K562 (cell line): ENCODE results near the gene CABP5. TPM values are rescaled to one million over a fixed set of nuclear protein-coding genes. Genes with fewer than 3 reads are reported as not detected.

Experiments
- ATAC-seq: fragments of 200-7000 bp; cut with Tn5 transposase; 3 replicates; pipeline ENCODE4 v1.9.1; 2020; ENCODE audit warnings: moderate library complexity
- BruUV-seq: library from RNA; stranded (reverse); fragments of 400-500 nt; replicated peaks from 2 replicates; lab custom pipeline; 2021; lab: Mats Ljungman, UMichigan
- CTCF ChIA-PET: fragments of 300-600 bp; formaldehyde crosslinking; extraction: SDS; loops from one replicate; lab custom pipeline; 2021; ENCODE audit warnings: low intra/inter-chr PET ratio; lab: Yijun Ruan, JAX
- POLR2A ChIA-PET: fragments of 300-600, 350-650 bp; sonication (Branson Sonifier 250); formaldehyde crosslinking; extraction: SDS; loops from one replicate; lab custom pipeline; 2021; ENCODE audit warnings: antibody characterized with exemption, inconsistent platforms; lab: Yijun Ruan, JAX
- DNase-seq, 4 experiments: peaks; one replicate each; pipeline versions ENCODE4 v3.0.0 to v3.0.0-alpha.2; 2011 to 2018; ENCODE audit warnings: low spot score in 3 of 4, mixed read lengths in 3 of 4; ENCODE audit errors: extremely low read depth in 1 of 4
- FAIRE-seq: peaks from 2 replicates; lab custom pipeline; 2011; peaks lifted over from hg19 to GRCh38; lab: Jason Lieb, UNC
- H2AFZ ChIP-seq: 2 replicates; pipeline ENCODE4 v1.6.0; 2011; ENCODE audit warnings: low read depth, low read length, control low read depth, inconsistent platforms
- H3K27ac ChIP-seq: fragments of 200-600 bp; 3 replicates; pipeline ENCODE4 v1.8.0; 2011; ENCODE audit warnings: low read depth, mild to moderate bottlenecking, control low read depth, inconsistent platforms, low read length, moderate library complexity, mixed read lengths; ENCODE audit errors: extremely low read depth
- H3K27me3 ChIP-seq, 2 experiments: fragments of 300-600 bp in 1 of 2; 2 replicates in 1 of 2; 3 replicates in 1 of 2; pipeline versions ENCODE4 v1.6.0 to v1.8.0; 2011; ENCODE audit warnings: inconsistent platforms in 2 of 2, low read length in 2 of 2, mild to moderate bottlenecking in 1 of 2, mixed read lengths in 1 of 2, moderate library complexity in 1 of 2; ENCODE audit not compliant: control insufficient read depth in 2 of 2, insufficient read depth in 2 of 2
- H3K36me3 ChIP-seq: fragments of 300-600 bp; 3 replicates; pipeline ENCODE4 v1.8.0; 2011; ENCODE audit warnings: mild to moderate bottlenecking, low read length, inconsistent platforms; ENCODE audit not compliant: control insufficient read depth, insufficient read depth
- H3K4me1 ChIP-seq, 2 experiments: fragments of 200-600 bp in 1 of 2; replicated peaks in 1 of 2; 2 replicates in 1 of 2; 3 replicates in 1 of 2; pipeline versions ENCODE4 v1.5.1 to v1.8.0; 2011; ENCODE audit warnings: inconsistent platforms in 2 of 2, low read length in 2 of 2, mild to moderate bottlenecking in 1 of 2, mixed read lengths in 1 of 2, moderate library complexity in 1 of 2; ENCODE audit not compliant: control insufficient read depth in 2 of 2, insufficient read depth in 2 of 2
- H3K4me2 ChIP-seq: 2 replicates; pipeline ENCODE4 v1.6.1; 2011; ENCODE audit warnings: low read length, control low read depth, inconsistent platforms, mixed read lengths; ENCODE audit not compliant: insufficient read depth
- H3K4me3 ChIP-seq: fragments of 200-600 bp; sonication (generic), shearing (Covaris generic); 2 replicates; pipeline ENCODE4 v1.5.1; 2016; ENCODE audit warnings: control low read depth, inconsistent platforms
- H3K79me2 ChIP-seq: fragments of 200-600 bp; 3 replicates; pipeline ENCODE4 v1.8.0; 2011; ENCODE audit warnings: low read length, inconsistent platforms; ENCODE audit not compliant: control insufficient read depth, insufficient read depth
- H3K9ac ChIP-seq, 2 experiments: 2 replicates each; pipeline versions ENCODE4 v1.6.0 to v1.6.1; 2011; ENCODE audit warnings: low read depth in 2 of 2, low read length in 2 of 2, control low read depth in 1 of 2, inconsistent platforms in 1 of 2, mild to moderate bottlenecking in 1 of 2, mixed read lengths in 1 of 2; ENCODE audit not compliant: insufficient read depth in 1 of 2
- H3K9me1 ChIP-seq: one replicate; pipeline ENCODE4 v1.6.0; 2011; ENCODE audit warnings: inconsistent platforms, mild to moderate bottlenecking, low read length, moderate library complexity; ENCODE audit not compliant: control insufficient read depth, insufficient read depth
- H3K9me3 ChIP-seq: replicated peaks from 2 replicates; pipeline ENCODE4 v1.5.1; 2011; ENCODE audit warnings: low read depth, low read length, inconsistent platforms; ENCODE audit not compliant: control insufficient read depth, insufficient read depth
- H4K20me1 ChIP-seq: replicated peaks from 2 replicates; pipeline ENCODE4 v1.6.1; 2011; ENCODE audit warnings: low read length, inconsistent platforms, mixed read lengths; ENCODE audit not compliant: control insufficient read depth, insufficient read depth
- CHD2 ChIP-seq: IDR thresholded peaks from 2 replicates; pipeline ENCODE4 v1.6.1; 2011; ENCODE audit warnings: low read depth, low read length
- FOXA1 ChIP-seq: fragments of 450-650 bp; IDR thresholded peaks from 2 replicates; pipeline ENCODE4 v1.6.1; 2016; ENCODE audit warnings: mild to moderate bottlenecking, borderline replicate concordance
- GABPB2 ChIP-seq: fragments of 250-450 bp; sonication (Bioruptor Pico); conservative IDR thresholded peaks from 2 replicates; pipeline ENCODE4 v1.5.1; 2021; ENCODE audit warnings: mild to moderate bottlenecking
- HMG20A ChIP-seq: fragments of 450-650 bp; formaldehyde crosslinking; conservative IDR thresholded peaks from 2 replicates; pipeline ENCODE4 v1.4.0; 2020; ENCODE audit warnings: mild to moderate bottlenecking, mixed read lengths
- PRPF4 ChIP-seq: fragments of 200-400 bp; formaldehyde crosslinking; IDR thresholded peaks from one replicate; pipeline ENCODE4 v1.6.1; 2017; ENCODE audit warnings: low read length, low read depth, mild to moderate bottlenecking; ENCODE audit not compliant: insufficient read depth, poor library complexity, severe bottlenecking
- RBBP5 ChIP-seq: fragments of 200-600 bp; sonication (generic); IDR thresholded peaks from 2 replicates; pipeline ENCODE4 v1.6.1; 2012; ENCODE audit warnings: borderline replicate concordance, mild to moderate bottlenecking, low read length, control low read depth, inconsistent platforms; ENCODE audit not compliant: insufficient read depth, poor library complexity, severe bottlenecking
- SRSF1 ChIP-seq: fragments of 200-400 bp; formaldehyde crosslinking; IDR thresholded peaks from 2 replicates; pipeline ENCODE4 v1.6.1; 2017; ENCODE audit warnings: mild to moderate bottlenecking, low read depth, low read length, moderate library complexity
- ZBTB12 ChIP-seq: fragments of 250-450 bp; sonication (Bioruptor Pico); IDR thresholded peaks from 2 replicates; pipeline ENCODE4 v1.4.0; 2020
- ZBTB40 ChIP-seq, 2 experiments: fragments of 450-650 bp in 1 of 2; sonication (generic) in 1 of 2; formaldehyde crosslinking in 1 of 2; IDR thresholded peaks; 2 replicates each; pipeline versions ENCODE4 v1.7.1 to v1.9.0; 2016 to 2022; ENCODE audit warnings: inconsistent platforms in 1 of 2, mild to moderate bottlenecking in 1 of 2, missing genetic modification reagents in 1 of 2
- ZNF280B ChIP-seq: fragments of 250-450 bp; sonication (Bioruptor Pico); IDR thresholded peaks from 2 replicates; pipeline ENCODE4 v1.5.1; 2021; ENCODE audit warnings: mild to moderate bottlenecking
- WGBS: fragments of 100-300 bp; shearing (Covaris generic); methylation state at CpG from one replicate; pipeline ENCODE4 v1.1.6; 2016; ENCODE audit warnings: low coverage, mixed read lengths; ENCODE audit not compliant: insufficient coverage; ENCODE audit errors: missing lambda C conversion rate; 5-methylcytosine and 5-hydroxymethylcytosine counted together
- in situ Hi-C: fragments of 300-500 bp; cut with MboI; formaldehyde crosslinking; loops from 4 replicates; pipeline ENCODE4 v1.15.0; 2018; ENCODE audit warnings: inconsistent platforms, mixed read lengths
- intact Hi-C: fragments of 100-400 bp; cut with micrococcal nuclease; formaldehyde crosslinking; loops from 2 replicates; pipeline ENCODE4 v1.14.2; 2022
- polyA plus RNA-seq, 8 experiments: library from polyadenylated mRNA; depleted of rRNA in 4 of 8; stranded (reverse) in 5 of 8; unstranded in 3 of 8; fragments of >200 nt; fragmentation: Nextera tagmentation in 2 of 8; fragmentation: Illumina TruSeq in 1 of 8; extraction: Ambion mirVana in 2 of 8; extraction: Trizol in 1 of 8; gene quantifications; 2 replicates each; pipeline versions ENCODE4 v1.2.1 to v1.2.3, GENCODE V29; 2011 to 2014; ENCODE audit warnings: inconsistent platforms in 1 of 8, missing spikeins in 1 of 8
- total RNA-seq, 7 experiments: library from RNA; depleted of rRNA in 6 of 7; stranded (reverse); fragments of >200 nt in 6 of 7; fragmentation: Illumina TruSeq in 2 of 7; extraction: Trizol in 2 of 7; gene quantifications; 2 replicates each; pipeline versions ENCODE4 v1.2.1 to v1.2.3, GENCODE V29; 2011 to 2021; ENCODE audit warnings: low replicate concordance in 1 of 7

Gene CABP5
- total and polyA plus RNA-seq, 9 of the 15 experiments (the other 6 are each of a cell fraction or from before 2014, with no cell fraction given) = not detected

- intact Hi-C loops = no loop called here
- peaks cover 0 to 4% of the 10 kb centered on the region in 2 experiments; a peak in 2 of 5 replicates for H3K4me1 ChIP-seq
- no peak for FAIRE-seq
- no peak overlapping the region for H3K4me2 ChIP-seq
- no peak overlapping the region for H3K9ac ChIP-seq
- no TSS peak for BruUV-seq
- POLR2A ChIA-PET = interaction anchor here (1.4 kb wide), 1 partner anchor 10 kb away, joined by 5 read pairs; no protein-coding TSS in a partner anchor
- DNase-seq = no peak
- H3K9me3 ChIP-seq = no peaks in the 10 kb centered on the region
- H3K27me3 ChIP-seq = peaks cover 0 to 17% of the 10 kb centered on the region in 2 experiments; a peak in 2 of 5 replicates
- ATAC-seq = no peak
- no peaks in the 10 kb centered on the region for H3K36me3 ChIP-seq
- in situ Hi-C loops = no loop called here
- no peaks in the 10 kb centered on the region for H3K9me1 ChIP-seq
- no peaks in the 10 kb centered on the region for H3K79me2 ChIP-seq
- CTCF ChIA-PET = no interaction called here
- no peak overlapping the region for H3K27ac ChIP-seq
- no peak overlapping the region for H2AFZ ChIP-seq
- WGBS = 0% methylated on average over 1 of the region's 1 CpG
- no peaks in the 10 kb centered on the region for H4K20me1 ChIP-seq
- no peak overlapping the region for H3K4me3 ChIP-seq
- no peak for TF ChIP-seq ZBTB40 (IDR thresholded peaks at IDR 0.05)
- TF ChIP-seq ZBTB40 (CRISPR knock-in tag; IDR thresholded peaks at IDR 0.05) = no peak
- no peak for TF ChIP-seq PRPF4
- TF ChIP-seq ZNF280B (CRISPR knock-in tag) = no peak
- TF ChIP-seq RBBP5 = no peak
- TF ChIP-seq FOXA1 = no peak
- no peak for TF ChIP-seq SRSF1
- no peak for TF ChIP-seq ZBTB12 (CRISPR knock-in tag)
- no peak for TF ChIP-seq GABPB2 (CRISPR knock-in tag)
- no peak for TF ChIP-seq HMG20A (CRISPR knock-in tag)
- no peak for TF ChIP-seq CHD2
Observed at GRCh38 chr19:47996230-47996727, 47.6 kb downstream of the CABP5 start.
